GM21515 (cell line): ENCODE data around the gene PKIB.
"Not testable (repeated sequence)": the region's sequence is repeated elsewhere in the genome, so short reads cannot be mapped to it uniquely, and the experiment has no call there.

Experiments used
- ATAC-seq: cut with Tn5 transposase; IDR thresholded peaks from one replicate; pipeline ENCODE4 v1.9.1; 2021; ENCODE audit not compliant: unreplicated experiment

Gene PKIB

GRCh38 chr6:122609881-122610689, at the start of gene PKIB:
TSS of gene PKIB (plus strand) at chr6:122610405. CDS start at chr6:122717795, 107,390 bp downstream.
- peak; percentile 86 for ATAC-seq

DNA sequence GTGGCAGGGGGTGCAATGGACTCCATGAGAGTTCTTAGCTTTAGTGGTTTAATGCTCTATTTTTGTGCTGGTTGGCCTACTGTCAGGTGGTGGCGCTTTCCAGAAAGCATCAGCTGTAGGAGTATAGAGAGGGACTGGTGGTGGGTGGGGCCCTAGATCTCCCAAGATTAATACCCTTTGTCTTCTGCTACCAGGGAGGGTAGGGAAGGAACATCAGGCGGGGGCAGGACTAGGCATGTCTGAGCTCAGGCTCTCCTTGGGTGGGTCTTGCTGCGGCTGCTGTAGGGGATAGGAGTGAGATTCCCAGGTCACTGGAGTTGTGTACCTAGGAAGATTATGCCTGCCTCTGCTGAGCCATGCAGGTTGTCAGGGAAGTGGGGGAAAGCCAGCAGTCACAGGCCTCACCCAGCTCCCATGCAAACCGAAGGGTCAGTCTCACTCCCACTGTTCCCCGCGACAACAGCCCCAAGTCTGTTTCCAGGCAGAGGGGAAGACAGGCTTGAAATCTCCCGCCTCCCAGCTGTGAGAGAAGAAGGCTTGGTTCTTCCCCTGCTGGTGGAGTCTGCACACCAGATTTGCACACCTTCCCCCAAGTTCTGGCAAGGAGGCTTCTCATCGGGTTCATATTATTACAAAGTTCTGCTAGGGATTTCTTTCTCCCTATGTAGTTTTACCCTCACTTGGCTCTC, 46.7 kb upstream of the PKIB start:
- ATAC-seq: no peak

GRCh38 chr6:122564230-122564629, 46.0 kb upstream of the PKIB start:
- ATAC-seq: no peak

DNA sequence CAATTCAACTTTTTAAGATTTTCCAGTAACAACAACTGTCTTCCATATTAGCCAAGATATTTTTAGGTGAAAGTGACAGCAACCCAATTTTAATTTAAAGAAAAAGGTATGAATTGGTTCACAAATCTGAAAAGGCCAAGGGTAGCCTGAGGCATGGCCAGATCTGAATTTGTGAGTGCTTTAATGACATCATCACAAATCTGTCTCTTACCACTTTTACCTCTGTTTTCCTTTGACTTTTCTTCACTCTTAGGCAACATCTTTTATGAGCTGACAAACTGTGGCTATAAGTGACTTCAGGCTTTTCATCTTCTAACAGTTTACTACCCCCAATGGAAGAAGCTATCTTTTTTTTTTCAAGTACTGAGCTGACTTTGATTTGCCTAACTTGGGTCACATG, 44.5 kb upstream of the PKIB start:
- no peak for ATAC-seq

DNA sequence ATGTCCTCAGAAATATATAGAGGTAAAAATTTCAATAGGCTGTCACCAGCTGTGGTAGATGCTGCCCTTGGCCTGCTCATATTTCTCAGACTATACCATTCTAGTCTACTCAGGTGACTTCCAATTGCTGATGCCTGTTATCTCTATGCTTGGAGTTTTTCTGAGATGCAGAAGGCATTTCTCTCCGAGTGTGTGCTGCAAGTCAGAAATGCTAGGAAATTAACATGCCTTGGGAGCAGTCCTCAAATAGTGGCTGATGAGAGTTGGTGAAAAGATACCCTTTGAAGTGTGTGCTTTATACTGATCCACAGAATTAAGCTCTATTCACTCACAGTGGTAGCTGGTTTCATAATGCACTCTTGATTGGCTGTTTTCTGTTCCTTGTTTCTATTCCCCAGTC, 43.2 kb upstream of the PKIB start:
- ATAC-seq: no peak

- no peak for ATAC-seq
Measured at GRCh38 chr6:122568350-122568749, 41.9 kb upstream of the PKIB start.

DNA sequence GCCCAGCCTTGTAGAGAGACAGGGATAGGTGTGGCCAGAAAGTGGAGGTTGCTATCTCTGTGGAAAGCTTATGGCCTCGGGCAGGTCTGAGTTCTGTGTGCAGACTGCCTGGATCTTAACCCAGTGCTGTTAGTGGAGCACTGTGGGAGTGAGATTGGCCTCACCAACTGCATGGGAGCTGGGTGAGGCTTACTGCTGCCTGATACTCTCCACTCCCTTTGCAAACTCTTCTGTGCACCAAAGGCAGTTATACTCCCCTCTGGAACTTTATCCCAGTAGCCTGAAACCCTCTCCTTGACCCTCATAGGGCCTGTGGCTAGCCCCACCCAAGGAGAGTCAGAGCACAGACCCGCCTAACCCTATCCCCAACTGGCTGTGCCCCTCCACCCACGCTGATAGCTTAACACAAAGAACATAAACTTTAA, 41.4 kb upstream of the PKIB start:
- ATAC-seq: no peak

DNA sequence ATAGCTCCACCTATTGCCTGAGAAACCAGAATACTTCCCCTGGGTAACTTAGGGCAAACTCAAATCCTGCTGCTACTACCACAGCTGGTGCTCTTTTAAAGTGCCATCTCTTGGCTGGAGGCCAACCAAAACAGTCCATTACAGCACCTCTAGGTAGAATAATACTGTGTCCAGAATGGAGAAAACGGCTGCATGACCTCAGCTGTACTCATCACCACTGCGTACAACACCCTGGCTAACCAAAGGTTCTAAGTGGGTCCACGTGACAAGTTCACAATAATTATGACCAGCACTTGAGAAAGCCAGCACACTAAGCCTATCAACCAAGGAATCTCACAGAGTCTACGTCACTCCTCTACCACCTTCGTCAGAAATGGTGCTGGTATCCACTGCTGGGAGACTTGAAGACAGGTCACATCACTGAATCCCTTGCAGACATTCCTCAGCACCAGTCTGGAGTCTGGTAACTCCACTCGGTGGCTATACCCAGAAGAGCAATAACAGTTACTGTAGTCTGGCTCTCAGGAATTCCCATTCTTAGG, 40.9 kb upstream of the PKIB start:
- no peak for ATAC-seq

GRCh38 chr6:122571888-122572287, 38.3 kb upstream of the PKIB start:
- no peak for ATAC-seq

DNA sequence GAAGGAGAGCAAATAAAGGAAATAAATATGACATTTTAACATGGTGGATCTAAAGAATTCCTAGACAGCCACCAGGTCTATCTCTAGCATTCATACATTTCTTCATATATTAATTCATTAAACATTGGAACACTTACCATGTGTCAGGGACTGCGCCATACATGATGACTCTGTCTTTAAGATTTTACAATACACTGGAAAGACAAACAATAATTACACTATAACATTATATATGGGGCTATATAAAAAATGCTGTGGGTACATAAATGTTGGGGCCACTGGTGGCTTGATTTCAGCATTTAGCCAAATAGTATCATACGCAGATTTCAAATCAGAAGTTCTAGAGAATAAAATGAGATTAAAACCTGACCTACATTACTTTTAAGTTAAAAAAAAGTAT, 33.3 kb upstream of the PKIB start:
- no peak for ATAC-seq

DNA sequence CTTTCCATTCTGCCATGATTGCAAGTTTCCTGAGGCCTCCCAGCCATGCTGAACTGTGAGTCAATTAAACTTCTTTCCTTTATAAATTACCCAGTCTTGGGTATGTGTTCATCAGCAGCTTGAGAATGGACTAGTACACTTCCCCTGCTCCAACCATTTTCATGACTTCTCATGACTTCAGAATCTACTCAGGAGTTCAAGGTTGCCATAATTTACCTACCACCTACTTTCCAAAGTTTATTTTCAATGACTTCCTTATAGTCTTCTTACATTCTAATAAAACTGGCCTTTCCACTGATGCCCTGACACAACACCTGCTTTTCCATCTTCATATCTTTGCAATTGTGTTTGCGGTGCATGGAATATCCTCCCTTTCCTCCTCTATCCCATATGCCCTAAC, 31.2 kb upstream of the PKIB start:
- no peak for ATAC-seq

DNA sequence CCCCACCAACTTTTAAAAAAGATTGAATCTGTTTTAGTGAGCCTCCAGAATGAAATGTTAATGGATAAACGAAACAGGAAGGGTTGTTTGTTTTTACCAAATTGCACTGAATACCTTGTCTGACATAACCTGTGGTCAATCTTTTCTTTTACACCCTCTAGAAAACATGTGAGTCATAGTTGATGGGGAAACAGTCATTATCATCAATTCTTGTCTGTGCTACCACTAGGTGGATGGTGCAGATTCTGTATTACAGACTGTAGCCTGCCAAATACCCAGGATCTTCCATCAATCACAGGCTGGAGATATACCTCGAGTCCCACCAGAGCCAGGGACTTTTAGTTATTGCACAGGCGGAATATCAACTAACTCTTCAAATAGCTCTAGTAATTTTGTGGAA, 29.5 kb upstream of the PKIB start:
- no peak for ATAC-seq

DNA sequence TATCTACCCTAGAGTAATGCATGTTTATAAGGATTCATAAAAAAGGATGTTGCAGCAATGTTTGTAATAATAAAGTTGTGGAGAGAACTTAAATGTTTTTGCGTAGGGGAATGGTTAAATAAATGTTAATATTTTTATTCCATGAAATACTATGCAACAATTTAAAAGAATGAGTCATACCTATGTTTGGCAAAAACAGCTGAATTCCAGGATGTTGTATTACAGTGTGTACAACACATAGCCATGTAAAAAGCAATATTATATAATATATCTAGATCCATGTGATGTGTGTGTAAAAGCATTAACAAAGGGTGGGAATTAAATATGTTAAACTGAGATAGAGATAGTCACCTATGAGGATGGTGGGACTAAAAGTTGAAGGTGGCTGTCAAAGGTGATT, 21.1 kb upstream of the PKIB start:
- ATAC-seq: no peak

GRCh38 chr6:122598295-122598694, 11.9 kb upstream of the PKIB start:
- not testable (repeated sequence) for ATAC-seq

DNA sequence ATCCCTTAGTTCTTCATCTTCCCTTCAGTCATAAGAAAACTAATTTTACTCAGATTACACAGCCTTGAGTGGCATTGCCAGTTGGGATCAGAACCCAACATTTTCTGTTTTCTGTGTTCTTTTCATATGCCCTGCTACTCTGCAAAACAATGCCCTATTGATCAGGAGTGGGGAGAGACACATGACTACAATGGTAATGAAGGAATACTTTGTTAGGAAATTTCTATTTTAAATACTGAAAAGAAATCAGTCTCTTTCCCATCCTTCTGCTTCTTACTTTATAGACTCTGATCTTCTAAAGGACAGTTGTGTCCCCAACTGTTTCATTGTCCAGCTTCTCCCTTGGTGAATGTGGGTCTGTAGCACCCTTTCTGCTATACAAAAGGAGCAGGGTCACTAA, 5.5 kb upstream of the PKIB start:
- no peak for ATAC-seq

DNA sequence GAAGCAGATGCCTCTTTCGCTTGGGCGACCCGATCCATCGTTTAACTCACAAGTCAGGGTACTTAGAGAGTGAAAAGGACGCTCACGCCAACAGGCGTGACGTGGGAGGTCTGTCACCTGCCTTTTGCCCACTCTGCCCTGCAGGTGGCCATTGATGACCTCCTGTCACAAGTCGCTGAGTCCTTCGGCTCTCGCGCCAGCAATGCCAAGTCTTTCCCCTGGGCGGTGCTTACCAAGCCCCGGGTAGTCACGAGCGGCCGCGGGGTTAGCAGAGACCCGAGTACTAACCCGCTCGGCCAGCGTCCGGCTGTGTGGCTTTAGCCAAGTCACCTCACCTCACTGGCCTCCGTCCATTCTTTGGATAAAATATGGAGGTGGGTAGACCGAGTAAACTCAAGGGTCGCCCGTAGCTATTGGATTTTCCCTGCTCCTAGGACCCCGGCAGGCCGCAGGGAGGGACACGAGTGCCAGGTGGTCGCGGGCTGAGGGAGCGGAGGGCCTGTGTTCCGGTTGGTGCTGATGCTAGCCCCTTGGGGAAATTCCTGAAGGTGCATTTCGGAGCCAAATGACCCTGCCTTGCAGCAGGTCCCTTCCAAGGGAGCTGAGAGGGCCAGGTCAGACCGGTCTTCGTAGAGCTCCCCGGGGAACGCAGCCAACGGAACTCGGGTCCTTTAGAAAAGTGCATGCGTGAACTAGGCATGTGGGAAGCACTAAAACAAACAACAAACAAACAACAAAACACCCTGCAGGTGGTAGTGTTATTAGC, 668 bp downstream of the PKIB start:
- ATAC-seq: peak; percentile 25

GRCh38 chr6:122612838-122613237, 2.6 kb downstream of the PKIB start:
- ATAC-seq: no peak

- ATAC-seq: no peak
Measured at GRCh38 chr6:122614303-122614702, 4.1 kb downstream of the PKIB start.

- no peak for ATAC-seq
Measured at GRCh38 chr6:122615409-122615808, 5.2 kb downstream of the PKIB start.

- ATAC-seq: no peak
Measured at GRCh38 chr6:122616877-122617276, 6.7 kb downstream of the PKIB start.

- no peak for ATAC-seq
Measured at GRCh38 chr6:122619309-122619708, 9.1 kb downstream of the PKIB start.
